K562 (cell line): ENCODE results near the gene ARRB2. TPM values are rescaled to one million over a fixed set of nuclear protein-coding genes. Genes with fewer than 3 reads are reported as not detected.

Experiments used
- MAFK ChIP-seq: IDR thresholded peaks from 2 replicates; pipeline ENCODE4 v1.6.1; 2011; ENCODE audit warnings: low read length, improper control_type of control experiment
- RAD21 ChIP-seq, 2 experiments: fragments of 250-450 bp in 1 of 2; fragments of 450-650 bp in 1 of 2; sonication (Bioruptor Pico) in 1 of 2; formaldehyde crosslinking in 1 of 2; IDR thresholded peaks in 1 of 2; conservative IDR thresholded peaks in 1 of 2; 2 replicates each; pipeline versions ENCODE4 v1.4.0 to v1.8.0; 2020 to 2022; ENCODE audit warnings: mild to moderate bottlenecking in 2 of 2, moderate library complexity in 1 of 2
- SIRT6 ChIP-seq: IDR thresholded peaks from one replicate; pipeline ENCODE4 v1.6.1; 2012; ENCODE audit warnings: low read depth, mild to moderate bottlenecking, control low read depth, inconsistent platforms, low read length, moderate library complexity
- TEAD1 ChIP-seq, 2 experiments: fragments of 450-650 bp in 1 of 2; sonication (generic) in 1 of 2; formaldehyde crosslinking; IDR thresholded peaks; 2 replicates each; pipeline versions ENCODE4 v1.4.0 to v1.8.0; 2020 to 2022; ENCODE audit warnings: mild to moderate bottlenecking in 2 of 2, missing genetic modification reagents in 1 of 2
- ZNF764 ChIP-seq: fragments of 250-450 bp; sonication (Bioruptor Pico); IDR thresholded peaks from 2 replicates; pipeline ENCODE4 v1.4.0; 2020; ENCODE audit warnings: low read depth, mild to moderate bottlenecking, moderate library complexity
- polyA plus RNA-seq, 8 experiments: library from polyadenylated mRNA; depleted of rRNA in 4 of 8; stranded (reverse) in 5 of 8; unstranded in 3 of 8; fragments of >200 nt; fragmentation: Nextera tagmentation in 2 of 8; fragmentation: Illumina TruSeq in 1 of 8; extraction: Ambion mirVana in 2 of 8; extraction: Trizol in 1 of 8; gene quantifications; 2 replicates each; pipeline versions ENCODE4 v1.2.1 to v1.2.3, GENCODE V29; 2011 to 2014; ENCODE audit warnings: inconsistent platforms in 1 of 8, missing spikeins in 1 of 8
- total RNA-seq, 7 experiments: library from RNA; depleted of rRNA in 6 of 7; stranded (reverse); fragments of >200 nt in 6 of 7; fragmentation: Illumina TruSeq in 2 of 7; extraction: Trizol in 2 of 7; gene quantifications; 2 replicates each; pipeline versions ENCODE4 v1.2.1 to v1.2.3, GENCODE V29; 2011 to 2021; ENCODE audit warnings: low replicate concordance in 1 of 7
- TF ChIP-seq, protein P1 (sequence below), 2 experiments: fragments of 150-350 bp in 1 of 2; IDR thresholded peaks; 2 replicates each; pipeline ENCODE4 v1.6.1; 2012 to 2016; ENCODE audit warnings: low read depth in 2 of 2, low read length in 2 of 2, mild to moderate bottlenecking in 1 of 2, moderate library complexity in 1 of 2
- TF ChIP-seq, protein P2 (sequence below), 2 experiments: fragments of 250-450 bp in 1 of 2; fragments of 450-650 bp in 1 of 2; sonication (Bioruptor Pico) in 1 of 2; IDR thresholded peaks; 2 replicates each; pipeline versions ENCODE4 v1.6.1 to v1.8.0; 2016 to 2021; ENCODE audit warnings: mild to moderate bottlenecking in 2 of 2, moderate library complexity in 2 of 2, missing compliant biosample characterization in 1 of 2, missing genetic modification characterization in 1 of 2
- TF ChIP-seq, protein P3 (sequence below): fragments of 200-800 bp; sonication (Bioruptor generic); IDR thresholded peaks from 2 replicates; pipeline ENCODE4 v1.6.1; 2017; ENCODE audit warnings: missing genetic modification characterization, missing compliant biosample characterization
- TF ChIP-seq, protein P4 (sequence below): fragments of 250-450 bp; sonication (Bioruptor Pico); IDR thresholded peaks from 2 replicates; pipeline ENCODE4 v1.8.0; 2021; ENCODE audit warnings: moderate library complexity, mild to moderate bottlenecking, inconsistent platforms

Gene ARRB2
- total and polyA plus RNA-seq, 9 of the 15 experiments (the other 6 are each of a cell fraction or from before 2014, with no cell fraction given): 0.79 to 15.3 (median 8.8) TPM

DNA sequence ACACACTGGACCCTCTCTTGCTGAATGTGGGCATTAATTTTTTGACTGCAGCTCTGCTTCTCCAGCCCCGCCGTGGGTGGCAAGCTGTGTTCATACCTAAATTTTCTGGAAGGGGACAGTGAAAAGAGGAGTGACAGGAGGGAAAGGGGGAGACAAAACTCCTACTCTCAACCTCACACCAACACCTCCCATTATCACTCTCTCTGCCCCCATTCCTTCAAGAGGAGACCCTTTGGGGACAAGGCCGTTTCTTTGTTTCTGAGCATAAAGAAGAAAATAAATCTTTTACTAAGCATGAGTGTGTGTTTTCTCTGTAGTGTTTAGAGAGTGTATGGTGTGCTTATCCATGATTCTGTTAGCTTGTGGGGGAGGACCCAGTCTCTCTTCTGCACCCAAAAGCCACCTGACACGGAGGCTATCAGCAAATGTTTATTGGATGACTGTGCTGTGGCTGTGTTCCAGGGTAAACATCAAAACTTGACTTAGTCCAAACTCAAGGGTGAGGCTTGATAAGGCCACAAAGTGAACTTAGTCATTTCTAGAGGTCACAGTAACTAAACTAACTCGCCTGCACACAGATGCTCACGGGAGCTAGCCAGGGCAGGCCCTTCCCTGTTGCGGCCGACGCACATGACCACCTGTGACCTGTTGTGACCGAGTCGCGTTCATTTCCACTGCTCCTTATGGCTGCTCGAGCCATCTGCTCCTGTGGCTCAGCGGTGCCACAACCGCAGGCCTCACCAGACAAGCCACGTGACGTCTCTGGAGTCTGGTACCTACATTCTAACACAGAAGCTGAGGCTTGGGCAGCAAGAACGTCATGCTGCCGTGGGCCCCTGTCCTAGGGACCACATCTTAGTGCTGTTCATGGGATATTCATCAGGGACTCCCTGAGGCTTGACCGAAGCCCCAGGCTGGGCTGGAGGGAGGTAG lies 11.0 kb downstream of the ARRB2 start (continued):
- TF ChIP-seq, protein P1, sequence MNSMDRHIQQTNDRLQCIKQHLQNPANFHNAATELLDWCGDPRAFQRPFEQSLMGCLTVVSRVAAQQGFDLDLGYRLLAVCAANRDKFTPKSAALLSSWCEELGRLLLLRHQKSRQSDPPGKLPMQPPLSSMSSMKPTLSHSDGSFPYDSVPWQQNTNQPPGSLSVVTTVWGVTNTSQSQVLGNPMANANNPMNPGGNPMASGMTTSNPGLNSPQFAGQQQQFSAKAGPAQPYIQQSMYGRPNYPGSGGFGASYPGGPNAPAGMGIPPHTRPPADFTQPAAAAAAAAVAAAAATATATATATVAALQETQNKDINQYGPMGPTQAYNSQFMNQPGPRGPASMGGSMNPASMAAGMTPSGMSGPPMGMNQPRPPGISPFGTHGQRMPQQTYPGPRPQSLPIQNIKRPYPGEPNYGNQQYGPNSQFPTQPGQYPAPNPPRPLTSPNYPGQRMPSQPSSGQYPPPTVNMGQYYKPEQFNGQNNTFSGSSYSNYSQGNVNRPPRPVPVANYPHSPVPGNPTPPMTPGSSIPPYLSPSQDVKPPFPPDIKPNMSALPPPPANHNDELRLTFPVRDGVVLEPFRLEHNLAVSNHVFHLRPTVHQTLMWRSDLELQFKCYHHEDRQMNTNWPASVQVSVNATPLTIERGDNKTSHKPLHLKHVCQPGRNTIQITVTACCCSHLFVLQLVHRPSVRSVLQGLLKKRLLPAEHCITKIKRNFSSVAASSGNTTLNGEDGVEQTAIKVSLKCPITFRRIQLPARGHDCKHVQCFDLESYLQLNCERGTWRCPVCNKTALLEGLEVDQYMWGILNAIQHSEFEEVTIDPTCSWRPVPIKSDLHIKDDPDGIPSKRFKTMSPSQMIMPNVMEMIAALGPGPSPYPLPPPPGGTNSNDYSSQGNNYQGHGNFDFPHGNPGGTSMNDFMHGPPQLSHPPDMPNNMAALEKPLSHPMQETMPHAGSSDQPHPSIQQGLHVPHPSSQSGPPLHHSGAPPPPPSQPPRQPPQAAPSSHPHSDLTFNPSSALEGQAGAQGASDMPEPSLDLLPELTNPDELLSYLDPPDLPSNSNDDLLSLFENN (IDR thresholded peaks at IDR 0.05; ENCODE audit: low read depth in 2 of 2, low read length in 2 of 2): no peak
- TF ChIP-seq MAFK (peak; percentile 38; the same call in 1 of the 2 replicates), ZNF764 (CRISPR knock-in tag) (no peak), RAD21 (CRISPR knock-in tag; conservative IDR thresholded peaks at IDR 0.05 in 1 of 2, IDR thresholded peaks at IDR 0.05 in 1 of 2) (no peak), SIRT6 (no peak), TEAD1 (CRISPR knock-in tag; IDR thresholded peaks at IDR 0.05) (peak in 1 of 2 experiments; percentile 66; a peak in 1 of 4 replicates)
- TF ChIP-seq, protein P2, sequence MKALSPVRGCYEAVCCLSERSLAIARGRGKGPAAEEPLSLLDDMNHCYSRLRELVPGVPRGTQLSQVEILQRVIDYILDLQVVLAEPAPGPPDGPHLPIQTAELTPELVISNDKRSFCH (CRISPR knock-in tag; IDR thresholded peaks at IDR 0.05): no peak
- TF ChIP-seq, protein P2 (tag; IDR thresholded peaks at IDR 0.05): peak; percentile 84; the same call in 1 of the 2 replicates
- TF ChIP-seq, protein P3, sequence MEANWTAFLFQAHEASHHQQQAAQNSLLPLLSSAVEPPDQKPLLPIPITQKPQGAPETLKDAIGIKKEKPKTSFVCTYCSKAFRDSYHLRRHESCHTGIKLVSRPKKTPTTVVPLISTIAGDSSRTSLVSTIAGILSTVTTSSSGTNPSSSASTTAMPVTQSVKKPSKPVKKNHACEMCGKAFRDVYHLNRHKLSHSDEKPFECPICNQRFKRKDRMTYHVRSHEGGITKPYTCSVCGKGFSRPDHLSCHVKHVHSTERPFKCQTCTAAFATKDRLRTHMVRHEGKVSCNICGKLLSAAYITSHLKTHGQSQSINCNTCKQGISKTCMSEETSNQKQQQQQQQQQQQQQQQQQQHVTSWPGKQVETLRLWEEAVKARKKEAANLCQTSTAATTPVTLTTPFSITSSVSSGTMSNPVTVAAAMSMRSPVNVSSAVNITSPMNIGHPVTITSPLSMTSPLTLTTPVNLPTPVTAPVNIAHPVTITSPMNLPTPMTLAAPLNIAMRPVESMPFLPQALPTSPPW: no peak
- TF ChIP-seq, protein P4, sequence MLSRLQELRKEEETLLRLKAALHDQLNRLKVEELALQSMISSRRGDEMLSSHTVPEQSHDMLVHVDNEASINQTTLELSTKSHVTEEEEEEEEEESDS (CRISPR knock-in tag): no peak
